Stomach smooth muscle (tissue), 2 donors: ENCODE measurements around the gene GRID2.

Experiments
- H3K27ac ChIP-seq: one replicate; pipeline ENCODE4 v1.7.0; 2013; ENCODE audit warnings: mild to moderate bottlenecking, low read length, inconsistent platforms
- H3K27me3 ChIP-seq, 2 donors: one replicate each; pipeline ENCODE4 v1.7.0; 2013; ENCODE audit warnings: low read length in 2 of 2; ENCODE audit not compliant: insufficient read depth in 2 of 2, control insufficient read depth in 1 of 2
- H3K36me3 ChIP-seq, 2 donors: one replicate each; pipeline ENCODE4 v1.7.0; 2013; ENCODE audit warnings: low read length in 2 of 2; ENCODE audit not compliant: control insufficient read depth in 2 of 2, insufficient read depth in 2 of 2
- H3K4me1 ChIP-seq: one replicate; pipeline ENCODE4 v1.7.0; 2013; ENCODE audit warnings: low read length; ENCODE audit not compliant: control insufficient read depth, insufficient read depth
- H3K4me3 ChIP-seq, 2 donors: one replicate each; pipeline ENCODE4 v1.7.0; 2013; ENCODE audit warnings: low read length in 2 of 2
- H3K9ac ChIP-seq, 2 donors: one replicate each; pipeline ENCODE4 v1.7.0; 2013; ENCODE audit warnings: low read length in 2 of 2, mild to moderate bottlenecking in 1 of 2
- H3K9me3 ChIP-seq, 2 donors: one replicate each; pipeline ENCODE4 v1.7.0; 2013; ENCODE audit warnings: low read length in 2 of 2; ENCODE audit not compliant: control insufficient read depth in 2 of 2
- donor health status: healthy.
- donor health status: Pancreatic carcinoma.

GRID2 gene

GRCh38 chr4:92455951-92456350, 152.2 kb downstream of the GRID2 start:
- no peak overlapping the region for H3K9ac ChIP-seq
- H3K4me1 ChIP-seq: no peaks in the 10 kb centered on the region
- no peak overlapping the region for H3K27ac ChIP-seq
- no peaks in the 10 kb centered on the region for H3K36me3 ChIP-seq
- H3K27me3 ChIP-seq: no peaks in the 10 kb centered on the region
- H3K4me3 ChIP-seq: no peak overlapping the region
- no peaks in the 10 kb centered on the region for H3K9me3 ChIP-seq

DNA sequence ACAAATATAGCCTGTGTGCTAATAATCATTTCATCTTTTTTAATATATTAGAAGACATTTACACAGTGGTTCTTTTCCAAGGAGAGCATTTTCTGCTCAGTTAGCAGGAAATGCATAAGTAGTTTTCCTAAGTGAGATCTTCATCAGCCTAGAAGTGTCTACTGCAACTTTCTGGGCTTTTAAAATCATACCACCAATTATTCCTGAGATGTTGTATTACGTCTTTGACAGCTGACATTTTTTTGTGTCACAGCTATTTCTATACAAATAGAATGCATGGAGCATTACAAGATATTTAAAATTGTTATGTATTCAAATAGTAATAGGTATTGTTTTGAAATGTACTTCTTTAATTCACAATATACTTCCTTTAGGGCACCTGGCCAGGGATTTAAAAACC, 158.0 kb downstream of the GRID2 start:
- H3K9me3 ChIP-seq: no peaks in the 10 kb centered on the region
- no peak overlapping the region for H3K27ac ChIP-seq
- no peak overlapping the region for H3K4me3 ChIP-seq
- H3K9ac ChIP-seq: no peak overlapping the region
- no peaks in the 10 kb centered on the region for H3K27me3 ChIP-seq
- no peaks in the 10 kb centered on the region for H3K36me3 ChIP-seq
- no peaks in the 10 kb centered on the region for H3K4me1 ChIP-seq

DNA sequence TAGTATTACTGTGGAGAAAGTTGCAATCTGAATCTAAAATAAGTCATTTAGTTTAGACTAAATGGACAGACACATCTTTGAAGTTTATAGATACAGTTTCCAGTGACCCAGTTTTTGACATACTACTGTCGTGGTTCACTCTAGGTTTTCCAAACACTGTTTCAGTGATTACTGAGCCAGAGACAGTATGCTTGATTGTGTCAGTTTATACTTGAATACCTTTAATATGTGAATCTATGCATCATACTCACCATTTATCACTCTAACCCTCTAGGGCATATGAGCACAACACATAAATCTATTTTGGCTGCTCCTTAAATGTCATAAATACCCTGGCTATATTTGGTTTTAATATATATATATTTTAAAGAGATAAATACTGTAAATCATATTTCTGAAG, 173.5 kb downstream of the GRID2 start:
- no peak overlapping the region for H3K9ac ChIP-seq
- no peak overlapping the region for H3K27ac ChIP-seq
- H3K4me3 ChIP-seq: no peak overlapping the region
- H3K4me1 ChIP-seq: no peaks in the 10 kb centered on the region
- no peaks in the 10 kb centered on the region for H3K27me3 ChIP-seq
- no peaks in the 10 kb centered on the region for H3K36me3 ChIP-seq
- no peaks in the 10 kb centered on the region for H3K9me3 ChIP-seq

- no peak overlapping the region for H3K9ac ChIP-seq
- no peaks in the 10 kb centered on the region for H3K27me3 ChIP-seq
- no peaks in the 10 kb centered on the region for H3K36me3 ChIP-seq
- H3K4me1 ChIP-seq: no peaks in the 10 kb centered on the region
- no peak overlapping the region for H3K27ac ChIP-seq
- H3K4me3 ChIP-seq: no peak overlapping the region
- H3K9me3 ChIP-seq: no peaks in the 10 kb centered on the region
These were observed 179.6 kb downstream of the GRID2 start for GRCh38 chr4:92483341-92483740.

DNA sequence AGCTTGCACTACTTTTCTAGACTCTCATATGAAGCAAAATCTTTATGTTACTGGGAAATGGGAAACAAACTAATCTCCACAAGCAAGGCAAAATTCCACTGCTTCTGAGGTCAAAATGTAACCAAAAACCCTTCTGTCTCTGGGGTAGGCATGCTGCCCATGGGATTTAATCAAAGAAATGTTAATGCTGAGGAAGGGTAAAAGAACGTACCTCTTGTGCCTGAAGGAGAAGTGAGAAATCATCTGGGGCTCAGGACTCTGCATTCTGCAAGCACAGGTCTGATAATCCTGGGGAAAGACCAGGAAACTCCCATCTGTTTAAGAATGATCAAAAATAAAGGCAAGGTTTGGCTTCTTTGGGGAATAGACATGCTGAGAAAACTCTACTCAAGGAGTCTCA, 184.7 kb downstream of the GRID2 start:
- no peak overlapping the region for H3K27ac ChIP-seq
- no peaks in the 10 kb centered on the region for H3K9me3 ChIP-seq

GRCh38 chr4:92497141-92497540, 193.4 kb downstream of the GRID2 start:
- no peaks in the 10 kb centered on the region for H3K9me3 ChIP-seq
- H3K4me1 ChIP-seq: no peaks in the 10 kb centered on the region
- H3K4me3 ChIP-seq: no peak overlapping the region
- no peak overlapping the region for H3K9ac ChIP-seq
- H3K27ac ChIP-seq: no peak overlapping the region
- H3K36me3 ChIP-seq: no peaks in the 10 kb centered on the region
- H3K27me3 ChIP-seq: no peaks in the 10 kb centered on the region

More for the DNA sequence above, 184.7 kb downstream of the GRID2 start:
- Histone ChIP-seq H3K36me3 (no peaks in the 10 kb centered on the region), H3K9ac (no peak overlapping the region), H3K4me3 (no peak overlapping the region), H3K27me3 (no peaks in the 10 kb centered on the region), H3K4me1 (no peaks in the 10 kb centered on the region)

- Histone ChIP-seq H3K36me3 (no peaks in the 10 kb centered on the region), H3K9ac (no peak overlapping the region), H3K4me1 (no peaks in the 10 kb centered on the region), H3K27me3 (no peaks in the 10 kb centered on the region), H3K4me3 (no peak overlapping the region), H3K9me3 (no peaks in the 10 kb centered on the region), H3K27ac (no peak overlapping the region)
These were observed 197.7 kb downstream of the GRID2 start for GRCh38 chr4:92501456-92501855.

DNA sequence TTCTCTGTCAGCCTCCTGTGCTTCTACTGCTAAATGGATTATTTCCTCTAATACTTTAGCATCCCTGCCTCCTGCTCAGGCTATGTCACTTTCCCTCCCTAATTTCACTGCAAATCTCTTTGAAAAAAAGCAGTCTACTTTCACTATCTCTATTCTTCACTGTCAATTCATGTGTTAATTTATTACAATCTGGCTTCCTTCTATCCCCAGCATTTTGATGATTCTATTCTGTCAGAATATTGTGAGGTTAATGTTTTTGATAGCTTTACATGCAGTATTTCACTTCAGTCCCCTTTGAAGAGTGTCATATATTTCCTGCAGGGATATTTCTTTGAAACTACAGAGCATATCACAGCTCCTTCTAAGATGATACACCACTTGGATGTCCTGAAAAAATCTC, 203.2 kb downstream of the GRID2 start:
- H3K36me3 ChIP-seq: no peaks in the 10 kb centered on the region
- H3K9me3 ChIP-seq: no peaks in the 10 kb centered on the region
- no peak overlapping the region for H3K4me3 ChIP-seq
- no peak overlapping the region for H3K27ac ChIP-seq
- H3K9ac ChIP-seq: no peak overlapping the region
- no peaks in the 10 kb centered on the region for H3K27me3 ChIP-seq
- H3K4me1 ChIP-seq: no peaks in the 10 kb centered on the region

- no peaks in the 10 kb centered on the region for H3K9me3 ChIP-seq
- no peak overlapping the region for H3K27ac ChIP-seq
- no peaks in the 10 kb centered on the region for H3K27me3 ChIP-seq
- no peak overlapping the region for H3K4me3 ChIP-seq
- H3K36me3 ChIP-seq: no peaks in the 10 kb centered on the region
- H3K9ac ChIP-seq: no peak overlapping the region
- no peaks in the 10 kb centered on the region for H3K4me1 ChIP-seq
These were observed 210.9 kb downstream of the GRID2 start for GRCh38 chr4:92514627-92515026.

GRCh38 chr4:92516450-92516849, 212.7 kb downstream of the GRID2 start:
- no peaks in the 10 kb centered on the region for H3K27me3 ChIP-seq
- no peak overlapping the region for H3K4me3 ChIP-seq
- H3K9ac ChIP-seq: no peak overlapping the region
- no peak overlapping the region for H3K27ac ChIP-seq
- no peaks in the 10 kb centered on the region for H3K4me1 ChIP-seq
- no peaks in the 10 kb centered on the region for H3K9me3 ChIP-seq
- H3K36me3 ChIP-seq: no peaks in the 10 kb centered on the region

DNA sequence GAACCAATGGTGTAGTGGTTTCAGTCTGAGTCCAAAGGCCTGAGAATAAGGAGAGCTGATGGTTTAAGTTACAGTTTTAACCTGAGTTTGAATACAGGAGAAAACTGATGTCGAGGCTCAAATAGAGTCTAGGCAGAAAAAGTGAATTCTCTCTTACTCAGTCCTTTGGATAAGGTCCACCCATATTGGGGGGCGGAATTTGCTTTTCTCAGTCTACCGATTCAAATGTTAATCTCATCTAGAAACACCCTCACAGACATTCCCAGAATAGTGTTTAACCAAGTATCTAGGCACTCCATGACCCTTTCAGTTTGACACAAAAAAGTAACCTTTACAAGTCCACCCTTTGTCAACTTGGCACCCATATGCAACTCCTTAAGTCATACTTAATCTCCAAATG, 216.0 kb downstream of the GRID2 start:
- Histone ChIP-seq H3K4me3 (no peak overlapping the region), H3K36me3 (no peaks in the 10 kb centered on the region), H3K27me3 (no peaks in the 10 kb centered on the region), H3K4me1 (no peaks in the 10 kb centered on the region), H3K9me3 (no peaks in the 10 kb centered on the region), H3K27ac (no peak overlapping the region), H3K9ac (no peak overlapping the region)

GRCh38 chr4:92520563-92520962, 216.8 kb downstream of the GRID2 start:
- Histone ChIP-seq H3K4me3 (no peak overlapping the region), H3K4me1 (no peaks in the 10 kb centered on the region), H3K27ac (no peak overlapping the region), H3K9ac (no peak overlapping the region), H3K36me3 (no peaks in the 10 kb centered on the region), H3K9me3 (no peaks in the 10 kb centered on the region), H3K27me3 (no peaks in the 10 kb centered on the region)
